ENCODE results near the gene ZBBX. TPM values are rescaled to one million over a fixed set of nuclear protein-coding genes. Genes with fewer than 3 reads are reported as not detected.

Gene ZBBX
- total and polyA plus RNA-seq, 7 donors, result not detected

- TF ChIP-seq CTCF (IDR thresholded peaks at IDR 0.05), result no peak
- DNase-seq, result no peak
- H3K27me3 ChIP-seq (ENCODE audit: insufficient read depth in 3 of 3, low read length in 2 of 3), result no peaks in the 10 kb centered on the region
- ATAC-seq, result no peak
- H3K9me3 ChIP-seq, result no peaks in the 10 kb centered on the region
- no peaks in the 10 kb centered on the region for H3K4me1 ChIP-seq
- intact Hi-C loops (cut with DNase I), result no loop called here
- 78 to 85% (median 80%) methylated on average over 2 of the region's 2 CpGs for WGBS, 3 donors
- H3K4me3 ChIP-seq, result no peak overlapping the region
- H3K36me3 ChIP-seq (ENCODE audit: insufficient read depth in 1 of 2, low read depth in 1 of 2), result no peaks in the 10 kb centered on the region
- no peak overlapping the region for H3K27ac ChIP-seq
Measured at GRCh38 chr3:167318996-167319615, 61.0 kb downstream of the ZBBX start.

- whole genome bisulfite sequencing, 3 donors, result 70 to 78% (median 71%) methylated on average over 2 of the region's 2 CpGs
Measured at GRCh38 chr3:167318306-167318705, 61.8 kb downstream of the ZBBX start.

GRCh38 chr3:167306319-167306718 lies 73.8 kb downstream of the ZBBX start:
- no peak overlapping the region for H3K4me3 ChIP-seq
- H3K36me3 ChIP-seq (ENCODE audit: insufficient read depth in 1 of 2, low read depth in 1 of 2), result no peaks in the 10 kb centered on the region
- 67 to 89% (median 87%) methylated on average over 1 of the region's 1 CpG for WGBS, 3 donors
- H3K27ac ChIP-seq, result no peak overlapping the region
- H3K27me3 ChIP-seq (ENCODE audit: insufficient read depth in 3 of 3, low read length in 2 of 3), result no peaks in the 10 kb centered on the region
- H3K4me1 ChIP-seq, result peaks cover 20% of the 10 kb centered on the region
- intact Hi-C loops (cut with DNase I), result no loop called here
- no peak for TF ChIP-seq CTCF (IDR thresholded peaks at IDR 0.05)
- H3K9me3 ChIP-seq, result no peaks in the 10 kb centered on the region
- no peak for ATAC-seq
- DNase-seq, result no peak

More at GRCh38 chr3:167318306-167318705, 61.8 kb downstream of the ZBBX start:
- intact Hi-C loops (cut with DNase I), result no loop called here
- no peak for TF ChIP-seq CTCF (IDR thresholded peaks at IDR 0.05)
- DNase-seq, result no peak
- Histone ChIP-seq H3K9me3 (no peaks in the 10 kb centered on the region), H3K27me3 (ENCODE audit: insufficient read depth in 3 of 3, low read length in 2 of 3) (no peaks in the 10 kb centered on the region), H3K27ac (no peak overlapping the region), H3K4me1 (no peaks in the 10 kb centered on the region), H3K4me3 (no peak overlapping the region), H3K36me3 (ENCODE audit: insufficient read depth in 1 of 2, low read depth in 1 of 2) (no peaks in the 10 kb centered on the region)
- ATAC-seq, result no peak

GRCh38 chr3:167305340-167305890 lies 74.7 kb downstream of the ZBBX start:
- H3K9me3 ChIP-seq, result no peaks in the 10 kb centered on the region
- intact Hi-C loops (cut with DNase I), result no loop called here
- TF ChIP-seq CTCF (IDR thresholded peaks at IDR 0.05), result no peak
- no peak overlapping the region for H3K27ac ChIP-seq
- H3K36me3 ChIP-seq (ENCODE audit: insufficient read depth in 1 of 2, low read depth in 1 of 2), result no peaks in the 10 kb centered on the region
- peaks cover 20% of the 10 kb centered on the region for H3K4me1 ChIP-seq
- no peak for ATAC-seq
- no peaks in the 10 kb centered on the region for H3K27me3 ChIP-seq (ENCODE audit: insufficient read depth in 3 of 3, low read length in 2 of 3)
- DNase-seq, result no peak
- H3K4me3 ChIP-seq, result no peak overlapping the region
- 0 to 24% (median 0%) methylated on average over 1 of the region's 1 CpG for WGBS, 3 donors

- DNase-seq (no peak), ATAC-seq (peak; percentile 96 to 100 (median 100))
- Histone ChIP-seq H3K4me1 (peaks cover 26% of the 10 kb centered on the region), H3K36me3 (ENCODE audit: insufficient read depth in 1 of 2, low read depth in 1 of 2) (no peaks in the 10 kb centered on the region), H3K4me3 (no peak overlapping the region), H3K9me3 (no peaks in the 10 kb centered on the region), H3K27me3 (ENCODE audit: insufficient read depth in 3 of 3, low read length in 2 of 3) (no peaks in the 10 kb centered on the region), H3K27ac (peak overlapping the region; percentile 47)
- TF ChIP-seq CTCF (IDR thresholded peaks at IDR 0.05), result no peak
- WGBS, 3 donors, result 24 to 28% (median 25%) methylated on average over 3 of the region's 3 CpGs
- intact Hi-C loops (cut with DNase I), result no loop called here
Measured at GRCh38 chr3:167304077-167304476, 76.0 kb downstream of the ZBBX start.
